ENCODE data around the gene CDC42EP4.

GRCh38 chr17:73301369-73301768 lies 10.4 kb downstream of the CDC42EP4 start:
- TF ChIP-seq CTCF (conservative IDR thresholded peaks at IDR 0.05 in 1 of 2, IDR thresholded peaks at IDR 0.05 in 1 of 2; ENCODE audit: low read depth in 1 of 2, low read length in 2 of 2) (no peak), EZH2 (IDR thresholded peaks at IDR 0.05; ENCODE audit: low read length, missing control alignments) (no peak)

All from fibroblast of lung (primary cell).